HG03064 (cell line): ENCODE results near the gene PRR33.
"Not testable (repeated sequence)": the region's sequence is repeated elsewhere in the genome, so short reads cannot be mapped to it uniquely, and the experiment has no call there.

Experiments used
- ATAC-seq: cut with Tn5 transposase; IDR thresholded peaks from one replicate; pipeline ENCODE4 v1.9.1; 2021; ENCODE audit warnings: low read depth; ENCODE audit not compliant: unreplicated experiment

The PRR33 gene

DNA sequence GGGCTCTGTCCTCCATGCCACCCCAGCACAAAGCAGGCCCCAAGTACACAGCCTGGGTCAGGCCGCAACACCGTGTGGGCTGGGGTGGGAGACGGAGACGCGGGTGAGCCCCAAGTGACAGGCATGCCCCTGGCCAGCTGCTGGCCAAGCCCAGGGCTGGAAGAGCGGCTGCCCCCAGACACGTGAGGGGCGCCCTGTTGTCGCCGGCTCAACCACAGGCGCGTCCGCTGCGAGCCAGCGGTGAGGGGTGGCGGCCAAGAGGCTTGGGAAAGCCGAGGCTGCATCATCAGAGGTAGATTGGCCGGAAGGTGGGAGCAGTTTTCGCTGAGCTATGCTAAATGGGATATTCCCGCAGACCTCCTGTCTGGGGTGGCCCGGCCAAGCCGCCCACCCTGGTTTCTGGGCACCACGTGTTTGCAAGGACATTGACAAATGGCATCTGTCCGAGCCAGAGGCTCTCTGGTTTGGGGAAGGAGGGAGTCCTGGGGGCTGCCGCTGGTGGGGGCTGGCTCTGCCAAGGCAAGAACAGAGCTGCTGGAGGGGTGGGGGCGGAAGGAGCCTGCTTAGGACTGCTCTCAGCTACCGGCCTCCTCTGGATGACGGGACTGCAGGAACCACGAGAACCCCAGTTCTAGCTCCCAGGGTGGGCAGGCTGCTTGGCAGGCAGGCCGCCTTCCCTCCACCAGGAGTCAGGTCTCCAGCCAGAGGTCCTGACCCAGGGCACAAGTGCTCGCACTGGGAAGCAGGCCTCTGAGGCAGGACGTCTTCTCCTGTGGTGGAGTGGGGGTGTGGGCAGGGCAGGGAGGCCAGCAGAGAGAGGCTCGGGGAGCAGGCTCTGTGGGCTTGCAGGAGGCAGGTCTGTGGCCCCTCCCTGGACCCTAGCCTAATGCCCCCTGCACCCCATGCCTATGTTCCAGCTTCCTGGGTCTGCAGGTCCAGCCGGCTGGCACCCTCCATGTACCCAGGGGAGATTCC, 552 bp downstream of the PRR33 start:
- no peak for ATAC-seq

DNA sequence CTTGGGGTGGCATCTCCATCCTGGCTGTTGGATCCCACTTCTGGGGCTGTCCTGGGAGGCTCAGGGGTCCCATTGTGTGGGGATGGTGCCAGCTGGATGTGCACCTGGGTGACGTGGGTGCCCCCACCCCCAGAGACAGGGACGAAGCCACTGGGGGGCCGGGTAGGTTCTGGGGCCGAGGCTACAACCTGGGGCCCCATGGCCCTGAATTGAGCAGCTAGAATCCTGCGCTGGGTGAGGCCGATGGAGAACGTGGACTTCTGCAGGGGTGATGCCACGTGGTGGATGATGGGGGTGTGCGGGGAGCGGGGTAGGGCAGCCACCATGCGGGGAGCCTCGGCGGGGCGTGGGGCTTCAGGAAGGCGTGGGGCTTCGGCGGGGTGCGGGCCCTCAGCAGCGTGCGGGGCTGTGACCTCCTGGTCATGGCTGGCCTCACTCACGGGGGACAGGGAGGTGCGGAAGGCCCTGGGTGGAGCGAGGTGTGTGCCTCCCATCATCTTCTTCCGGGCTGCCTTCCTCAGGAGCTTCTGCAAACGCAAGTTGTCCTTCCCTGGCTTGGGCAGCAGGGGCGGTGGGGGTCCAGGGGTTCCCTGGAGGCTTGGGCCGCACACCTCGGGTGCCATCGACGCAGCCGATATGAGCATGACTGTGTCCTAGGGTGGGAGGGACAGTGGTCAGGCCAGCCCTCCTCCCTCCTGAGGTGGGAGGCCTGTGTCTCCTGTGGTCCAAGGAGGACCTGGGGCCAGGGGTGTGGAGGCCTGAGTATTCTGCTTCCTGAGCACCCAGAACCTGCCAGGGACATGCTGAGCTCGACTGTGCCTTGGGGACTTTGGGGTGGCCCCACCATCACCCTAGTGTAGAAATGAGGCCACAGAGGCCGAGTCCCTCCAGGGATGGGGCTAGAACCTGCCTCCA, 1.5 kb downstream of the PRR33 start:
- no peak for ATAC-seq

GRCh38 chr11:1889224-1889930, 2.3 kb downstream of the PRR33 start:
- no peak for ATAC-seq

DNA sequence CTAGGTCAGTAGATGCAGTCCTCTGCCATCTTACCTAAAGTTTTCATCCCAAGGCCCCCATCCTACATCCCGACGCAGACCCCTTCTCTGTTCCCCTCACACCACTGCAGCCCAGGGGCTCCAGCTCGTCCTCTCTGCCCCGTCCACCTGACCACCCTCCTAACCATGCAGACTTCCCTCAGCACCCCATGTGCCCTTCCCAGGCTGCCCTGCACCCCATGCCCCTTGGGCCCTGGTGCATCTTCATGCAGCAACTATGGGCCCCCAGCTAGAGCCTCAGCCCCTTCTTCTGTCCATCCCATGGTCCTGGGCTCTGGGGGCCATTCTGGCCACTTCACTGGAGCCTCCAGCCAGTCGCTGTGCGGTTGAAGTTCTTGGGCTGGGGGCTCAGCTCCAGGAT, 2.9 kb downstream of the PRR33 start:
- no peak for ATAC-seq

DNA sequence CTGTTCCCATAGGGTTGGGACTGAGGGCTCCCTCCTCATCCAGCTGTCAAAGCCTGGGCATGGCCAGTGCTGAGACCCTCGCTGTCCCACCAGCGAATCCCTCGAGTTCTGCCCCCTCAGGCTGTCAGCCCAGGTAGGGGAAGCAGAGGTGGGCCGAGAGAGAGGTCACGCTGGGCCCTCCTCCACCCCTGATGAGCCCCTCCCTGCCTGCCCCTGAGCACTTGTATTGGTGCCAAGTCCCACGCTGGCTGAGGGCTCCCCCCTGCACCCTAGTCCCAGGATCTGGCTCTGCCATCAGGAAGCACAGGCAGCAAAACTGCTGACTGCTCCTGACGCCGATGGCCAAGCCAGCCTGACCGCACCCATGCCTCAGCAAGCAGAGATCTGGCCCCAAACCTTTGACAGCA, 3.3 kb downstream of the PRR33 start:
- no peak for ATAC-seq

- no peak for ATAC-seq
Measured at GRCh38 chr11:1887451-1888346, 4.0 kb downstream of the PRR33 start.

- not testable (repeated sequence) for ATAC-seq
Measured at GRCh38 chr11:1886551-1886950, 5.1 kb downstream of the PRR33 start.

DNA sequence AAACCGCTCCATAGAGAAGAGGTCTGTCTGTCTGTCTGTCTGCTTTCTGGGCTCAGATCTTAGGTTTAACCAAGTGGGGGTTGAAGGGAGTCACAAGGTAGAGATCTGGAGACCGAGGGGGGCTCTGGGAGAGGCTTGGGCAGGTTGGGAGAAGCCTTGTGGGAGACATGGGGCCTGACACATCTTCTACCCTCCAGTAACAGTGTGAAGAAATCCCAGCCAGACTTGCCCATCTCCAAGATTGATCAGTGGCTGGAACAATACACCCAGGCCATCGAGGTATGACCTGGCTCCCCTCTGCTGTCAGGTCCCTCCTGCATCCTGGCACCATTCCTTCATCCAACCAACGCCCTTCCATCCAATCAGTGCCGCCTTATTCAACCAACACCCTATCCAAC, 7.4 kb downstream of the PRR33 start:
- no peak for ATAC-seq

- no peak for ATAC-seq
Measured at GRCh38 chr11:1883346-1884302, 8.1 kb downstream of the PRR33 start.

DNA sequence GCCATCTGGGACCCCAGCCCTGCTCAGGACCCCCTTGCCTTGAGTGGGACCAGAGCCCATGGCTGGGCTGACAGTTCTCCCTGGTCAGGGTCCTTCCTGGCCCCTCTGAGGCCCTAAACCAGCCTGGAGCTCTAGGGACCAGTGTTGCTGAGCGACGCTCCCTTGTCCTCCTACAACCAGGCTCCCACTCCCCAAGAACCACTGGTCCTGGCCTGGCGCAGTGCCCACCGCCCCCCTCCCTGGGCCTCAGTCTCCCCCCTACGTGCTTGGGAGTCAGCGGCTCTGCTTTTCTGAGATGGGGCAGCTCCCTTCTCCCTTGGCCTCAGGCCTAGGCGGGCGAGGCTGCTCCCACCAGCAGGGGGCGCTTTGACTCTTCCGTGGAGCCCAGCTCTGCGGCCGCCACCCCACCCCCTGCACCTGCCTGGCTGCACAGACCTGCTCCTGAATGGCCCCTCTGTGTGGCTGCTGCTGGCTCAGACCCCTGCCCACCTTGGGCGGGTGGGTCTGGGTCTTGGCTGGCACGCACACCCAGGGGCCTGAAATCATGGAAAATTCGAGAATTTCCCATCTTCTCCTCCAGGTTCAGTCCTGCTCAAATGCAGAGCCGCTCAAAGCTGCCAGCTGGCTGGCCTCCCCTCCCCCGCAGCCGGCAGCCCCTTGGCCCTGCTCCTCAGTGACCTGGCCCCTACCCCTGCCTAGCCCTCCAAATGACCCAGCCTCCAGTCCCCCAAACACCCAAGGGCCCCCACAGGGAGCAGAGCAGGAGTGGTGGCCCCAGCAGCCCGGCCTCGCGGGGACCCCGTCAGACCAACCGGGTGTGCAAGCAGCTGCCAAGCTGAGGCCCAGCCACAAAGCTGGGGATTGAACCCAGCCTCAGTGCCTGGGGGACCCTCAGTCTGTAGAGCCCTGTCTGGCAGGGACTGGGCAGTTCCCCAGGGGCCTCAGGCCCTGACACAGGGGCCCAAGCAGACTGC, 9.1 kb downstream of the PRR33 start:
- ATAC-seq = no peak

DNA sequence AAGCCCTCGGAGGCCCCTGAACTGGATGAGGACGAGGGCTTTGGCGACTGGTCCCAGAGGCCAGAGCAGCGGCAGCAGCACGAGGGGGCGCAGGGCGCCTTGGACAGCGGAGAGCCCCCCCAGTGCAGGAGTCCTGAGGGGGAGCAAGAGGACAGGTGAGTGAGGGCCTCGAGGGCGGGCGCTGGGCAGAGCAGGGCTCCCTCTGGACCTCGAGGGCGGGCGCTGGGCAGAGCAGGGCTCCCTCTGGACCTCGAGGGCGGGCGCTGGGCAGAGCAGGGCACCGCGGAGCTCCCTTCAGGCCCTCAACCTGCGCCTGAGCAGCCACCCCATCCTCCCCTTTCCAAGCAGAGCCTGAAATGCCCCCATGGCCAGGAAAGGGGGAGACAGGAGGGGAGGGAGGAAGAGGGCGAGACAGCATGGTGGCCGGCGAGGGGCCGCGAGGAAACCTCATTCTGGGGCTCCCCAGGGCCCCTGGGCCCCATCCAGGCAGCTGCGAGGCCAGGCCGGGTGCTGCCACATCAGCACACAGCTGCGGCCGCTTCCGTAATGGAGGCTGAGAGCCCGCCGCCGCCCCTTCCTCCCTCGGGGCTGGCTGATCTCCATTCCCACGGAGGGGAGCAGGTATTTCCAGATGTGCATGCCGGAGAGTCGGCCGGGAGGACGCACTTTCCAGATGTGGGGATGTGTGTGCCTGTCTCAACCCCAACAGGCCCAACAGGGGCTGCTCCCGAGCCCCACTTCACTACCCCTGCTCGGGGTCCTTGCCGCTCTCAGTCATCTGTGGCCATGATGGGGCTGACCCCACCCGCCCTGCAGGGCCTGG, 10.0 kb downstream of the PRR33 start:
- no peak for ATAC-seq

GRCh38 chr11:1880746-1881441, 10.8 kb downstream of the PRR33 start:
- ATAC-seq = no peak

DNA sequence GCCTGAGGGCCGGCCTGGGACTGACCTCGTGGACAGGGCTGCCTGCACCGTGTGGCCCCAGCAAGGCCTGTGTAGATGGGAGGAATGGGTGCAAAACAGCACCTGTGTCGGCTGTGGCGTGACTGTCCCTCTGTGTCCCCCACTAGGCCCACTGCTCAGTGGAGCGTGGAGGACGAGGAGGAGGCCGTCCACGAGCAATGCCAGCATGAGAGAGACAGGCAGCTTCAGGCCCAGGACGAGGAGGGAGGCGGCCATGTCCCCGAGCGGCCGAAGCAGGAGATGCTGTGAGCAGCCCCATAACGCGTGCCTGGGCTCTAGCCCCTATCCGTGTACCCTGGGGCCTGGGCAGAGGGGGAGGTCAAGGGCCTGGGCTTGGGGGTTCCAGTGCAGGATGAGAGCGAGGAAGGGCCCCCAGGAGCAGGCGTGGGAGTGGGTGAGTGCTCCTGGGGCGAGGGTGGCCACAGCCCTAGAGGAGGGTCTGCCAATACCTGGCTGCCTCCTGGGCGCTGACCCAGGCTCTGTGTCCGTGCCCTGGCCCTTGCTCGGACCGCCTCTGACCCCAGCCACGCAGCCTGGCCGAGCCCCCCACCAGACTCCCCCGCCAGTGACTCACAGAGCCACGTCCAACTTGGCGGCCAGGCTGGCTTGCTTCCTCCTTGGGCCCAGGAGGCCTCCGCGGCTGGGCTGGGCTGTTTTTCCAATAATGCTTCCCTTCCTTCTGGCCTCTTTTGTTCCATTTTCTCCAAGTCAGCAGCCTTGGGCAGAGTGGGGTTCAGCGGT, 11.6 kb downstream of the PRR33 start:
- no peak for ATAC-seq

- ATAC-seq = no peak
Measured at GRCh38 chr11:1879342-1879940, 12.3 kb downstream of the PRR33 start.
